Measurements from ENCODE around the gene EFHD2. TPM values are rescaled to one million over a fixed set of nuclear protein-coding genes. Genes with fewer than 3 reads are reported as not detected.

The EFHD2 gene
- total and polyA plus RNA-seq, 2 of the 8 experiments (the other 6 are each of a cell fraction or from before 2014, with no cell fraction given): 24.4 to 25.1 TPM

GRCh38 chr1:15451014-15451722, 41.5 kb downstream of the EFHD2 start:
- CTCF ChIA-PET (ENCODE audit: partially characterized antibody): no interaction called here
- TF ChIP-seq BRCA1 (IDR thresholded peaks at IDR 0.05; ENCODE audit: low read depth, low read length) (no peak), TAF7 (optimal IDR thresholded peaks at IDR 0.05; ENCODE audit: borderline replicate concordance, low read depth, low read length) (no peak), MAX (IDR thresholded peaks at IDR 0.05) (no peak), TBP (IDR thresholded peaks at IDR 0.05; ENCODE audit: low read depth, low read length) (no peak), BCL11A (IDR thresholded peaks at IDR 0.05; ENCODE audit: low read depth in 2 of 2, low read length in 2 of 2) (no peak), CEBPB (IDR thresholded peaks at IDR 0.05; ENCODE audit: low read depth, low read length) (no peak), SP1 (IDR thresholded peaks at IDR 0.05; ENCODE audit: low read depth, low read length) (no peak), TCF12 (IDR thresholded peaks at IDR 0.05; ENCODE audit: low read depth, low read length) (no peak), CBX5 (IDR thresholded peaks at IDR 0.05; ENCODE audit: low read depth, low read length) (no peak), YY1 (IDR thresholded peaks at IDR 0.05; ENCODE audit: low read depth, low read length) (no peak), SP2 (IDR thresholded peaks at IDR 0.05; ENCODE audit: low read length) (no peak), CTCF (IDR thresholded peaks at IDR 0.05; ENCODE audit: control extremely low read depth in 1 of 3, insufficient read depth in 1 of 3, low read depth in 1 of 3, low read length in 3 of 3) (no peak)

More at GRCh38 chr1:15451014-15451722, 41.5 kb downstream of the EFHD2 start:
- no peak overlapping the region for H3K23ac ChIP-seq (ENCODE audit: insufficient read length)
- H3K79me2 ChIP-seq (ENCODE audit: control insufficient read depth in 1 of 2, insufficient read depth in 2 of 2, low read length in 2 of 2): no peaks in the 10 kb centered on the region
- DNase-seq (ENCODE audit: low read depth in 1 of 2, low spot score in 2 of 2) (no peak), FAIRE-seq (no peak)
- H2BK120ac ChIP-seq (replicated peaks; ENCODE audit: low read depth, low read length): no peak overlapping the region
- H3K27ac ChIP-seq (ENCODE audit: low read depth, low read length): no peak overlapping the region
- no peak overlapping the region for H2BK20ac ChIP-seq (ENCODE audit: low read length)
- no peak overlapping the region for H3K4me3 ChIP-seq (ENCODE audit: extremely low read depth in 1 of 4, insufficient read depth in 2 of 4, low read depth in 3 of 4, low read length in 4 of 4)
- no peaks in the 10 kb centered on the region for H3K36me3 ChIP-seq (ENCODE audit: control insufficient read depth in 2 of 4, insufficient read depth in 4 of 4, low read length in 3 of 4)
- H4K20me1 ChIP-seq (replicated peaks in 1 of 2; ENCODE audit: control insufficient read depth in 1 of 2, insufficient read depth in 2 of 2, low read length in 2 of 2): no peaks in the 10 kb centered on the region
- no peaks in the 10 kb centered on the region for H3K79me1 ChIP-seq (ENCODE audit: low read depth, low read length)
- POLR2A ChIA-PET (ENCODE audit: partially characterized antibody): no interaction called here
- no peak overlapping the region for H3K18ac ChIP-seq (ENCODE audit: extremely low read depth, low read length)
- no peak overlapping the region for H2BK5ac ChIP-seq (ENCODE audit: low read depth, low read length)
- H4K8ac ChIP-seq (ENCODE audit: extremely low read depth, insufficient read depth, low read length): no peak overlapping the region
- H3K9ac ChIP-seq (replicated peaks in 1 of 4; ENCODE audit: extremely low read depth in 1 of 4, low read depth in 3 of 4, low read length in 3 of 4): no peak overlapping the region
- H3K4me1 ChIP-seq (replicated peaks in 1 of 4; ENCODE audit: control insufficient read depth in 3 of 4, insufficient read depth in 4 of 4, low read length in 3 of 4): no peaks in the 10 kb centered on the region
- H2BK15ac ChIP-seq (ENCODE audit: low read length): no peak overlapping the region
- no peaks in the 10 kb centered on the region for H3K27me3 ChIP-seq (replicated peaks in 1 of 4; ENCODE audit: control insufficient read depth in 3 of 4, extremely low read depth in 1 of 4, insufficient read depth in 3 of 4, low read length in 3 of 4)
- H3K56ac ChIP-seq (replicated peaks; ENCODE audit: insufficient read length, low read depth, low read length): no peak overlapping the region
- no peaks in the 10 kb centered on the region for H3K9me3 ChIP-seq (ENCODE audit: insufficient read depth in 2 of 2, low read depth in 1 of 2, low read length in 1 of 2)
- H2AK5ac ChIP-seq (ENCODE audit: low read depth, low read length): no peak overlapping the region
- no peak overlapping the region for H3K4me2 ChIP-seq (ENCODE audit: insufficient read depth in 1 of 2, low read depth in 2 of 2, low read length in 2 of 2)
- H3K14ac ChIP-seq (ENCODE audit: insufficient read length): no peak overlapping the region
- WGBS, 2 experiments (ENCODE audit: extremely low coverage in 1 of 2, insufficient coverage in 1 of 2, insufficient read length in 1 of 2, insufficient replicate concordance in 2 of 2, low coverage in 1 of 2, low lambda C conversion rate in 2 of 2, missing lambda C conversion rate in 1 of 2): 93% methylated on average over 6 of the region's 6 CpGs; no CpG with 5 or more reads in 1 of the 2 experiments
- H2BK12ac ChIP-seq (ENCODE audit: low read depth, low read length): no peak overlapping the region
- H2AFZ ChIP-seq (ENCODE audit: low read length): no peak overlapping the region
- H4K91ac ChIP-seq (replicated peaks; ENCODE audit: insufficient read length, low read length): no peak overlapping the region
- no peak overlapping the region for H4K5ac ChIP-seq (ENCODE audit: insufficient read length, low read depth, low read length)
- H3K23me2 ChIP-seq (ENCODE audit: low read depth, low read length): no peaks in the 10 kb centered on the region
- no peak overlapping the region for H3K4ac ChIP-seq (replicated peaks; ENCODE audit: insufficient read length, low read depth, low read length)

Data from H1 (cell line).